HepG2 (cell line): Measurements from ENCODE around the gene MAN1B1.

Experiments used
- SIN3A ChIP-seq: IDR thresholded peaks from 2 replicates; pipeline ENCODE4 v1.6.1; 2011; ENCODE audit warnings: low read depth, mild to moderate bottlenecking, control low read depth, low read length, borderline replicate concordance
- ZFYVE20 ChIP-seq: sonication (generic); formaldehyde crosslinking; IDR thresholded peaks from 2 replicates; pipeline ENCODE4 v1.8.0; 2023; ENCODE audit warnings: low read depth, mild to moderate bottlenecking, moderate library complexity, missing genetic modification reagents, borderline replicate concordance
- ZNF101 ChIP-seq: sonication (generic); formaldehyde crosslinking; IDR thresholded peaks from 2 replicates; pipeline ENCODE4 v1.4.0; 2020; ENCODE audit warnings: mild to moderate bottlenecking, low read depth, missing genetic modification reagents, borderline replicate concordance

DNA sequence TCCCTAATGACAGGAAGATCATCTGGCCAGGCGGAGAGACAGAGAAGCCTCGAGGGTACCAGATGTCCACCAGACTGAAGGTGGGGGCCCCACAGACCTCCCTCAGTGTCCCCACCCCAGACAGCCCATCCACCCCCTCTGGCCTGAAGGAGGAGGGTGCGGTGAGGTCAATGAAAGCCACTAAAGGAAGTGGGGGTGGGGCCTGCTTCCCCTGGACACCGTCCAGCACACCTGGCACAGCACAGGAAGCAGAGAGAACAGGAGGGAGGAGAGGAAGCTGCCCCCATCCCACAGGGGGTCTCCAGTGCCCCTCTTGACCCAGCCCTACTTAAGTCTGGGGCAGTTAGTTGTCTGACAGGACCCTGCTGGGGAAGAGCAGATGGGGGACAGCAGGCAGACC, 71.8 kb downstream of the MAN1B1 start:
- TF ChIP-seq ZNF101 (CRISPR knock-in tag), result no peak
- TF ChIP-seq SIN3A, result no peak
- no peak for TF ChIP-seq ZFYVE20
